Lower lobe of right lung (tissue), 2 donors: ENCODE measurements around the gene BBS5. TPM values are rescaled to one million over a fixed set of nuclear protein-coding genes. Genes with fewer than 3 reads are reported as not detected.

ENCODE experiments used
- ATAC-seq, 2 donors: fragments of 200-7000 bp; cut with Tn5 transposase; one replicate each; pipeline ENCODE4 v1.9.1; 2020 to 2022; ENCODE audit warnings: mild to moderate bottlenecking in 2 of 2, moderate library complexity in 2 of 2
- DNase-seq: peaks from one replicate; pipeline ENCODE4 v3.0.0-alpha.2; 2020
- H3K27ac ChIP-seq: fragments of 200-600 bp; one replicate; pipeline ENCODE4 v1.8.0; 2022
- H3K27me3 ChIP-seq: fragments of 200-600 bp; one replicate; pipeline ENCODE4 v1.8.0; 2022; ENCODE audit warnings: low read depth
- H3K36me3 ChIP-seq: fragments of 200-600 bp; one replicate; pipeline ENCODE4 v1.8.0; 2022; ENCODE audit warnings: mild to moderate bottlenecking
- H3K4me1 ChIP-seq: fragments of 200-600 bp; one replicate; pipeline ENCODE4 v1.8.0; 2022
- H3K4me3 ChIP-seq: fragments of 200-600 bp; one replicate; pipeline ENCODE4 v1.8.0; 2022; ENCODE audit warnings: mild to moderate bottlenecking
- H3K9me3 ChIP-seq: fragments of 200-600 bp; one replicate; pipeline ENCODE4 v1.8.0; 2022
- CTCF ChIP-seq: fragments of 200-600 bp; IDR thresholded peaks from one replicate; pipeline ENCODE4 v1.8.0; 2022; ENCODE audit warnings: antibody characterized with exemption, mild to moderate bottlenecking
- intact Hi-C: fragments of 100-400 bp; cut with DNase I; formaldehyde crosslinking; loops from one replicate; pipeline ENCODE4 v1.11.0; 2022
- total RNA-seq: library from RNA; stranded (reverse); fragmentation: NEBNext Ultra II Directional; extraction: Animal tissue kit (Norgen Biotek cat#: 25700); gene quantifications from one replicate; pipeline ENCODE4 v1.2.1, GENCODE V29; 2021
- donor health status: DM: no; HTN: yes; CAD: no; lungs with severe emphysema.

Gene BBS5
- total RNA-seq, 1 donor from 2014 or later, result 7.0 TPM

DNA sequence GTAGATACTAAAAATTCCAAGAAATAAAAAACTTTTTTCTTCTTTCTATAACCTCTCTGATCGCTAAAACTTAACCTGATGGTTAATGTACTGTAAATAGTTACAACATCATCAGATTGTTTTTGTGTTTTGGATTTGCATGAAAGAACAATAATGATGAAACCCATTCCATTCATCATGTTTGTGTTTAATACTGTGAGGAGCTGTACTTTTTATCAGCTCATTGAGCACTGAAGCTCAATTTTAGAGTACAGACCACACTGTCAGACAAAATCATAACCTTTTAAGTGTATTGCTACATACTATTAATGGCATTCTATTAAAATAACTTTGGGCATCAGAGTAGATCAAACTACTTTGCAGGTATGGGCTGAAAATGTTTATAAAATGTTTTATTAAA, 14.8 kb upstream of the BBS5 start:
- DNase-seq, result no peak
- intact Hi-C loops, result no loop called here
- no peak for ATAC-seq

DNA sequence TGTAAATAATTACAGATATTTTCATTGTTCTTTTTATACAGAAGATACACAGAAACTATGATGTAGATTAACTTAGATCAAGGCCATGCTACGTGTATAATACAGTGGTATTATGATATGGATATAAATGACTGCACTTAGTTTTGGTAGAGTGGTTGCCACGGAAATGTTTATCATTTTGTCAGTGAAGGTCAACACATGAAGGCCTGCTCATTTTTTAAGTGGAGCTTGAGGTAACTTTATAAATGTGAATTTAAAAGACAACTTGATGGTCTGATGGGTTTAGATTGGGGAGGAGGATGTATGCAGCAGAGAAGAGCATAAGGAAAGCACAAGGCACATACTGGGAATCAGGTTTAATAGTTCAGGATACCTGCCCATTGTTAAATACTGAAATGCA, 14.4 kb upstream of the BBS5 start:
- H3K4me1 ChIP-seq, result no peaks in the 10 kb centered on the region
- H3K36me3 ChIP-seq, result no peaks in the 10 kb centered on the region
- H3K9me3 ChIP-seq, result no peaks in the 10 kb centered on the region
- no peak for TF ChIP-seq CTCF
- DNase-seq, result no peak
- ATAC-seq, result no peak
- no peak overlapping the region for H3K27ac ChIP-seq
- H3K4me3 ChIP-seq, result no peak overlapping the region
- intact Hi-C loops, result no loop called here
- no peaks in the 10 kb centered on the region for H3K27me3 ChIP-seq

More for the DNA sequence above, 14.8 kb upstream of the BBS5 start:
- Histone ChIP-seq H3K4me1 (no peaks in the 10 kb centered on the region), H3K4me3 (no peak overlapping the region), H3K27ac (no peak overlapping the region), H3K9me3 (no peaks in the 10 kb centered on the region), H3K27me3 (no peaks in the 10 kb centered on the region), H3K36me3 (no peaks in the 10 kb centered on the region)
- TF ChIP-seq CTCF, result no peak

GRCh38 chr2:169468841-169469240, 10.5 kb upstream of the BBS5 start:
- no peak overlapping the region for H3K4me3 ChIP-seq
- no peaks in the 10 kb centered on the region for H3K4me1 ChIP-seq
- ATAC-seq (no peak), DNase-seq (no peak)
- H3K9me3 ChIP-seq, result no peaks in the 10 kb centered on the region
- no peak overlapping the region for H3K27ac ChIP-seq
- H3K27me3 ChIP-seq, result no peaks in the 10 kb centered on the region
- no peak for TF ChIP-seq CTCF
- no peaks in the 10 kb centered on the region for H3K36me3 ChIP-seq
- intact Hi-C loops, result no loop called here

DNA sequence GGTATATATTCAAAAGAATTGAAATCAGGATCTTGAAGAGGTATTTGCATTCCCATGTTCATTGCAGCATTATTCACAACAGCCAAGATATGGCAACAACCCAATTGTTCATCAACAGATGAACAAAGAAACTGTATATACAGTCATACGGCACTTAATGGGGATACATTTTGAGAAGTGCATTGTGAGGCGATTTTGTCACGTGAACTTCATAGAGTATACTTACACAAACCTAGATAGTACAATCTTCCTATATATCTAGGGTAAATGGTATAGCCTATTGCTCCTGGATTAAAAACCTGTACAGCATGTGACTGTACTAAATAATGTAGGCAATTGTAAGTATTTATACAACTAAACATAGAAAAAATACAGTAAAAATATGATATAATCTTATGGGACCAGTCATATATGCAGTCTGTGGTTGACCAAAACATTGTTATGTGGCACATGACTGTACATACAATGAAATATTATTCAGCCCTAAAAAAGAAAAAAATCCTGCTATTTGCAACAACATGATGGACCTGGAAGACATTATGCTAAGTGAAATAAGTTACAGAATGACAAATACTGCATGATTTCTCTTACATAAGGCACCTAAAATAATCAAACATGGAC, 9.2 kb upstream of the BBS5 start:
- no peaks in the 10 kb centered on the region for H3K9me3 ChIP-seq
- no peaks in the 10 kb centered on the region for H3K36me3 ChIP-seq
- H3K4me1 ChIP-seq, result no peaks in the 10 kb centered on the region
- H3K27me3 ChIP-seq, result no peaks in the 10 kb centered on the region
- H3K4me3 ChIP-seq, result no peak overlapping the region
- ATAC-seq (no peak), DNase-seq (no peak)
- intact Hi-C loops, result no loop called here
- no peak for TF ChIP-seq CTCF
- no peak overlapping the region for H3K27ac ChIP-seq

DNA sequence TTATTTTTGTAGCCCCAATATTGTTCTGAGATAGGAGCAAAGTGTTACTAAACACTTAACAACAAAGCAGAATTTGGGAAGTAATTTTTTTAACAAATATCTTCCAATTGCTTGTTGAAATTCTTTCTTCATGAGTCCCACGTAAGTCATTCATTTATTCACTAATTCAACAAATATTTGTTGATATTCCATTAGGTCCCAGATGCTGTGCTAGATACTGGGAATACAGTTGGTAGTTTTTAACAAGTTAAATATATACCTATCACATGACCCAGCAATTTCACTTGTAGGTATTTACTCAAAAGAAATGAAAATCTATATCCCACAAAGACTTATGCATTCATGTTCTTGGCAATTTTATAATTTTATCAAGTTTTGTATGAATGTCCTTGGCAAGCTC, 7.0 kb upstream of the BBS5 start:
- Histone ChIP-seq H3K27ac (no peak overlapping the region), H3K36me3 (no peaks in the 10 kb centered on the region), H3K9me3 (no peaks in the 10 kb centered on the region), H3K4me1 (no peaks in the 10 kb centered on the region), H3K27me3 (no peaks in the 10 kb centered on the region), H3K4me3 (no peak overlapping the region)
- no peak for ATAC-seq
- no peak for DNase-seq
- intact Hi-C loops, result no loop called here
- TF ChIP-seq CTCF, result no peak
